GM12878 (cell line): ENCODE measurements around the gene STARD13. TPM values are rescaled to one million over a fixed set of nuclear protein-coding genes. Genes with fewer than 3 reads are reported as not detected.

Experiments
- ATAC-seq: fragments of 200-7000 bp; cut with Tn5 transposase; 3 replicates; pipeline ENCODE4 v1.9.1; 2020; ENCODE audit warnings: mild to moderate bottlenecking, moderate library complexity
- BruUV-seq: library from RNA; stranded (reverse); fragments of 400-500 nt; replicated peaks from 2 replicates; lab custom pipeline; 2021; lab: Mats Ljungman, UMichigan
- CTCF ChIA-PET: fragments of 300-600 bp; sonication (Branson Sonifier 250); formaldehyde crosslinking; extraction: SDS; loops from one replicate; lab custom pipeline; 2021; ENCODE audit warnings: inconsistent platforms; lab: Yijun Ruan, JAX
- POLR2A ChIA-PET: fragments of 350-600 bp; formaldehyde crosslinking; extraction: SDS; loops from one replicate; lab custom pipeline; 2021; ENCODE audit warnings: inconsistent platforms; lab: Charles Lee
- RAD21 ChIA-PET: fragments of 300-600 bp; sonication (Branson Sonifier 250); formaldehyde crosslinking; loops from one replicate; lab custom pipeline; 2023; ENCODE audit warnings: antibody characterized with exemption; ENCODE audit not compliant: unreplicated experiment; lab: Charles Lee
- SMC1A ChIA-PET: fragments of 300-600 bp; sonication (Branson Sonifier 250); formaldehyde crosslinking; loops from one replicate; lab custom pipeline; 2023; ENCODE audit not compliant: unreplicated experiment, uncharacterized antibody; lab: Charles Lee
- DNase-seq: peaks from one replicate; pipeline ENCODE4 v3.0.0-alpha.2; 2011; ENCODE audit warnings: low read depth, low spot score
- FAIRE-seq: peaks from 3 replicates; lab custom pipeline; 2011; peaks lifted over from hg19 to GRCh38; lab: Jason Lieb, UNC
- H2AFZ ChIP-seq: 2 replicates; pipeline ENCODE4 v1.6.0; 2011; ENCODE audit warnings: low read depth, low read length, control low read depth; ENCODE audit not compliant: control insufficient read depth
- H3K27ac ChIP-seq: 2 replicates; pipeline ENCODE4 v1.5.1; 2011; ENCODE audit warnings: control low read depth; ENCODE audit not compliant: control insufficient read depth, insufficient read depth
- H3K27me3 ChIP-seq, 2 experiments: replicated peaks in 1 of 2; 2 replicates each; pipeline versions ENCODE4 v1.6.0 to v1.6.1; 2011; ENCODE audit warnings: low read length in 1 of 2; ENCODE audit not compliant: control insufficient read depth in 2 of 2, insufficient read depth in 2 of 2
- H3K36me3 ChIP-seq, 2 experiments: 2 replicates each; pipeline ENCODE4 v1.5.1; 2011; ENCODE audit warnings: low read length in 1 of 2; ENCODE audit not compliant: control insufficient read depth in 2 of 2, insufficient read depth in 2 of 2
- H3K4me1 ChIP-seq: 2 replicates; pipeline ENCODE4 v1.6.1; 2011; ENCODE audit warnings: mild to moderate bottlenecking, low read length, moderate library complexity, mixed read lengths; ENCODE audit not compliant: control insufficient read depth, insufficient read depth
- H3K4me2 ChIP-seq: 2 replicates; pipeline ENCODE4 v1.6.0; 2011; ENCODE audit warnings: control low read depth; ENCODE audit not compliant: control insufficient read depth, insufficient read depth
- H3K4me3 ChIP-seq: fragments of 200-600 bp; sonication (generic); 2 replicates; pipeline ENCODE4 v1.5.1; 2016
- H3K79me2 ChIP-seq: 2 replicates; pipeline ENCODE4 v1.6.0; 2011; ENCODE audit warnings: low read length; ENCODE audit not compliant: control insufficient read depth, insufficient read depth
- H3K9ac ChIP-seq: 2 replicates; pipeline ENCODE4 v1.8.0; 2011; ENCODE audit warnings: low read length, control low read depth, mixed read lengths; ENCODE audit not compliant: control insufficient read depth, insufficient read depth
- H3K9me3 ChIP-seq: replicated peaks from 3 replicates; pipeline ENCODE4 v1.5.1; 2011; ENCODE audit warnings: mild to moderate bottlenecking, low read length; ENCODE audit not compliant: control insufficient read depth, insufficient read depth
- H4K20me1 ChIP-seq: 2 replicates; pipeline ENCODE4 v1.6.0; 2011; ENCODE audit not compliant: control insufficient read depth, insufficient read depth
- DPF2 ChIP-seq: fragments of 450-650 bp; IDR thresholded peaks from 2 replicates; pipeline ENCODE4 v1.6.1; 2017; ENCODE audit warnings: mild to moderate bottlenecking
- EED ChIP-seq: sonication (generic); IDR thresholded peaks from 2 replicates; pipeline ENCODE4 v1.6.1; 2016; ENCODE audit warnings: antibody characterized with exemption, low read depth
- EGR1 ChIP-seq, 2 experiments: IDR thresholded peaks; 1 replicate in 1 of 2; 2 replicates in 1 of 2; pipeline ENCODE4 v1.6.1; 2011 to 2012; ENCODE audit warnings: low read depth in 2 of 2, low read length in 2 of 2, borderline replicate concordance in 1 of 2, mild to moderate bottlenecking in 1 of 2, moderate library complexity in 1 of 2
- HDGF ChIP-seq: fragments of 450-650 bp; IDR thresholded peaks from 2 replicates; pipeline ENCODE4 v1.6.1; 2016; ENCODE audit warnings: antibody characterized with exemption
- JUNB ChIP-seq: IDR thresholded peaks from 2 replicates; pipeline ENCODE4 v1.6.1; 2016; ENCODE audit warnings: antibody characterized with exemption, mild to moderate bottlenecking
- NBN ChIP-seq: fragments of 450-650 bp; IDR thresholded peaks from 2 replicates; pipeline ENCODE4 v1.6.1; 2016
- PAX5 ChIP-seq: IDR thresholded peaks from 2 replicates; pipeline ENCODE4 v1.6.1; 2011; ENCODE audit warnings: low read depth, low read length, borderline replicate concordance
- RELA ChIP-seq: fragments of 450-650 bp; IDR thresholded peaks from 2 replicates; pipeline ENCODE4 v1.8.0; 2014; ENCODE audit warnings: borderline replicate concordance; ENCODE audit not compliant: partially characterized antibody
- SUZ12 ChIP-seq: fragments of 200-600 bp; sonication (generic); IDR thresholded peaks from one replicate; pipeline ENCODE4 v1.6.1; 2018; ENCODE audit warnings: antibody characterized with exemption, mild to moderate bottlenecking; ENCODE audit not compliant: unreplicated experiment
- ZZZ3 ChIP-seq: IDR thresholded peaks from 2 replicates; pipeline ENCODE4 v1.6.1; 2011; ENCODE audit warnings: low read depth; ENCODE audit not compliant: control insufficient read depth, insufficient read length
- in situ Hi-C: fragments of 300-500 bp; cut with MboI; formaldehyde crosslinking; loops from 9 replicates; pipeline ENCODE4 v1.14.3; 2018; ENCODE audit warnings: mixed read lengths
- intact Hi-C: fragments of 100-400 bp; cut with micrococcal nuclease; formaldehyde crosslinking; loops from one replicate; pipeline ENCODE4 v1.14.2; 2022; ENCODE audit not compliant: unreplicated experiment
- polyA plus RNA-seq, 11 experiments: library from polyadenylated mRNA; depleted of rRNA in 4 of 11; unstranded in 6 of 11; stranded (reverse) in 5 of 11; fragments of >200 nt; fragmentation: Nextera tagmentation in 4 of 11; fragmentation: Illumina TruSeq in 1 of 11; extraction: Ambion mirVana in 4 of 11; extraction: Trizol in 1 of 11; gene quantifications; 1 replicate in 1 of 11; 2 replicates in 10 of 11; pipeline versions ENCODE4 v1.2.1 to v1.2.3, GENCODE V29; 2011 to 2016; ENCODE audit warnings: inconsistent platforms in 2 of 11, missing spikeins in 2 of 11, low read depth in 1 of 11
- total RNA-seq, 4 experiments: library from RNA; depleted of rRNA in 3 of 4; stranded (reverse); fragments of >200 nt in 3 of 4; fragmentation: Illumina TruSeq in 1 of 4; extraction: Trizol in 1 of 4; gene quantifications; 2 replicates each; pipeline versions ENCODE4 v1.2.1 to v1.2.3, GENCODE V29; 2013 to 2021

The STARD13 gene
- total and polyA plus RNA-seq, 10 of the 15 experiments (the other 5 are each of a cell fraction or from before 2014, with no cell fraction given), result 4.0 to 41.6 (median 10.1) TPM

DNA sequence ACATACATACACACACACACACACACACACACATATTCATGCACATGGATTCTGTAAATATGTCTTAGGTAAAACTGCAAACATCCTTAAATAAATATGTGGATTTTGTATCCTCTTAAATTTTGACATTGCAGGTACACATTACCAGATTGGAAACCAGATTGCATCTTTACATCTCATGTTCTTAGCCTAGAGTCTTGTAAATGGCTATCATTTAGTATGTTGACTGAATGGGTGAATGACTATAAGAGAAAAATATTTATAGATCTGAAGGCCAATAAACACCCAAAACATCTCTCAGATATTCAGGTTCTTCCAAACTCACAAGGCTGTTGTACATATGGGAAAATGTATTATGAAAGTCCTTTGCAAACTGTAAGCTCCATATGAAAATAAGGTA lies 104.3 kb downstream of the STARD13 start:
- in situ Hi-C loops, result no loop called here
- Histone ChIP-seq H4K20me1 (no peaks in the 10 kb centered on the region), H3K4me1 (peaks cover 17% of the 10 kb centered on the region), H3K9ac (no peak overlapping the region), H2AFZ (no peak overlapping the region)
- ChIA-PET CTCF (interaction anchor here (1.0 to 4.5 kb wide), 2 partner anchors 30 to 33 kb away, joined by 3 to 24 read pairs; no protein-coding TSS in a partner anchor), RAD21 (interaction anchor here (1.0 to 5.9 kb wide), 7 partner anchors 20 to 71 kb away, joined by 3 to 85 read pairs (median 27); no protein-coding TSS in a partner anchor)
- DNase-seq, result no peak
- no TSS peak for BruUV-seq
- TF ChIP-seq RELA (no peak), SUZ12 (no peak), EED (no peak), HDGF (no peak), EGR1 (IDR thresholded peaks at IDR 0.05; ENCODE audit: borderline replicate concordance in 1 of 2, low read depth in 2 of 2, low read length in 2 of 2) (no peak), DPF2 (no peak), PAX5 (no peak), NBN (no peak), JUNB (no peak), ZZZ3 (no peak)
- TF ChIP-seq, all 136 proteins: peak for 0
- Histone ChIP-seq H3K27ac (no peak overlapping the region), H3K36me3 (peaks cover 0 to 3% of the 10 kb centered on the region in 2 experiments; a peak in 3 of 4 replicates), H3K4me2 (no peak overlapping the region), H3K27me3 (no peaks in the 10 kb centered on the region), H3K79me2 (peaks cover 25% of the 10 kb centered on the region), H3K4me3 (no peak overlapping the region), H3K9me3 (no peaks in the 10 kb centered on the region)
- FAIRE-seq (no peak), ATAC-seq (no peak)
- intact Hi-C loops, result no loop called here
- POLR2A ChIA-PET, result interaction anchor here (0.6 to 17.9 kb wide), 5 partner anchors 9 to 336 kb away, joined by 3 to 262 read pairs (median 34); no protein-coding TSS in a partner anchor
- SMC1A ChIA-PET, result interaction anchor here (6.1 to 33.0 kb wide), 3 partner anchors 13 to 29 kb away, joined by 68 to 832 read pairs (median 89); no protein-coding TSS in a partner anchor
